SIG-M5 treated with dmso at 0.1 percent for 504 hours (cell line): ENCODE measurements around the gene NAA25.
"Not testable (repeated sequence)": the region's sequence is repeated elsewhere in the genome, so short reads cannot be mapped to it uniquely, and the experiment has no call there.

Experiments used
- DNase-seq: peaks from one replicate; lab custom pipeline; 2025; ENCODE audit not compliant: unreplicated experiment; lab: John Stamatoyannopoulos, UW

The NAA25 gene

DNA sequence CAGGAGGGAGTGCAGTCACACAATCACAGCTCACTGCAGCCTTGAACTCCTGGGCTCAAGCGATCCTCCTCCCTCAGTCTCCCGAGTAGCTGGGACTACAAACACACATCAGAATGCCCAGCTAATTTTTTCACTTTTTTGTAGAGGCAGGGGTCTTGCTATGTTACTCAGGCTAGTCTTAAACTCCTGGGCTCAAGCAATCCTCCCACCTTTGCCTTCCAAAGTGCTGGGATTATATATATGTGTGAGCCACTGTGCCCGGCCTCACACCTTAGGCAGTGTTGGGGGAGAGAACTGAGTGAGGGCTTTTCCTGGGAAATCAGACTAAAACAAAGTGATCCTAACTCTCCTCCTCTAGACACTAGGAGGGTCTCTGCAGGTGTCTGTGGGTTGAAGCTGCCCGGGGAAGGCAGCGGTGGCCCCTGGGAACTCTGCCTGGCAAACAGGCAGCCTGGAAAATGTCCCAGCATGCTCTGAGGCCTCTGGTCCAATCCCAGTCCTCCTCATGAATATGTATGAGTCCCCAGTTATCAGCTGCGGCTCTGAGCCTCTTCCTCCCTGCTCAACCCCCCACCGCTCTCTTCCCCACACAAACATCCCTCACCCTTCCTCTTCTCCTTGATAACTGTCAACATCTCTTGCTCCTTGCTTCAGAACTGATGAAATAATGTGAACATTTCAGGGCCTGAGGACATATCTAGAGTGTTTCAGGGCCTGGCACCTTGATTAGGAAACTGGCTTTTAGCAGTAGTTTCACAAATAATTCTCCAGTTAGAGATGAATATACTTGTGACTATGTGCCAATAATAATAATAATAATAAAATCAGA is 7.9 kb upstream of the NAA25 start:
- DNase-seq = peak; percentile 97

DNA sequence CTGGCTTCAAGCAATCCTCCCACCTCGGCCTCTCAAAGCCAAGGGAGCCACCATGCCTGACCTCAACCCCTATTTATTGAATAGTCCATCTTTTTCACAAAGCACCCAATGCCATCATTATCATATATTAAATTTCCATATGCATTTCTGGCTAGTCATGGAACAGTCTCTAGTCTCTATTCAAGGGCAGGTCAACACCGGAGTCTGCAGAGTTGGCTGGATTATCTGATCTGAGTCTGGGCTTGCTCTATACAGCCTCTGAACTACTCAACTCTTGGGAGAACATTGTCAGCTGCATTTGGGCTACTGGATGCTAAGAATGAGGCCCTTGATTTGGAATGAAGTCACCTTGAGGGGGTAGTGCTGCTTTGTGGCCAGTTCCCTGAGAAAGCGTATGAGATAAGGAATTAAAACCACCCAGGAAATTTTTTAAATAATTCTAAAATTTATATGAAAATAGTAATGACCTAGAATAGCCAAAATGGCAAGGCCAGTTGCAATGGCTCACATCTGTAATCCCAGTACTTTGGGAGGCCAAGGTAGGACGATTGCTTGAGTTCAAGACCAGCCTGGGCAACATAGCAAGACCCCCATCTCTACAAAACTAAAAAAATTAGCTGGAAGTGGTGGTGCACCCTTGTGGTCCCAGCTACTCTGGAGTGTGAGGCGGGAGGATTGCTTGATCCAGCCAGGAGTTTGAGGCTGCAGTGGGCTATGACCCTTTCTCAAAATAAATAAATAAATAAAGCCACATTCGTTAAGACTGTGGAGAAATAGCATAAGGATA is 6.9 kb upstream of the NAA25 start:
- no peak for DNase-seq

DNA sequence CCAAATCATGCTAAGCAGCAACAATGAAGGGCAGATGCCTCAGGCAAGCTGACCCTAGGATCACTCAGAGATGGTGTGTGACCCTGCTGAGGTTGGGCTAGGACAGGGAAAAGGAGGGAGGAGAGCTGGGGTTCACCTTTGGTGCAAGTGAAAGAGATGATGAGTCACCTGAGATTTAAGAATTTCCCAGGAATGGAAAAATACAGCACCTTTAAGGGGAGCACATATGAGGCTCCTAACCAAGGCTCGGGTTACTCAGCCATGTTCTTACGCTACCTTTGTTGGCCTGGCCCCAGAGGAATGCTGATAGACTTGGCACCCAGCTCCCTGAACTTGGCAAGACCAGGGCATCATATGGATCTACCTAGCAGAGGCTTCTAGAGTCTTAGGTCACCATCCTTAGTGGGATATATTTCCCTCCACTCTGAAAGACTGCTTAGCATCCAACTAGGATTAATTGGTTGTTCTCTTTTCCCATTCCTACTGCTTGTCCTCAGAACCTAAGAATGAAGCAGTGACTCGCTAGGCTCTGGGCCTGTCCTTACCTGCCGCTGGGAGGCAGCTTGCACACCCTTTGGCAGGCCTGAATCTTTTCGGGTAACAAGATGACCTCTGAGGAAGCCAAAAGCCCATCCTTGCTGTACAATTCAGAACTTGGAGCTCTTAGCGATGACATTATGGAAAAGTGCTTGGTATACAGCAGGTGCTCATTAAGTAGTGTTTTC is 4.0 kb upstream of the NAA25 start:
- peak; percentile 51 for DNase-seq

DNA sequence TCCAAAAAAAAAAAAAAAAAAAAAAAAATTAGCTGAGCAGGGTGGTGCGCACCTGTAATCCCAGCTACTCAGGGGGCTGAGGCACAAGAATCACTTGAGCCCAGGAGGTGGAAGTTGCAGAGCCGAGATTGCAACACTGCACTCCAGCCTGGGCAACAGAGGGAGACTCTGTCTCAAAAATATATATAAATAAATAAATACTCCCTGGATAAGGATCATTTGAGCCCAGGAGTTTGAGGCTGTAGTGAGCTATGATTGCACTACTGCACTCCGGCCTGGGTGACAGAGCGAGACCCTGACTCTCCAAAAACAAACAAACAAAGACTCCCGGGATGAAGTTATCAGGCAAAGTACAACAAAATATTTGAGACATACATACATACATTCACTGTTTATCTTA is 3.3 kb upstream of the NAA25 start:
- no peak for DNase-seq

DNA sequence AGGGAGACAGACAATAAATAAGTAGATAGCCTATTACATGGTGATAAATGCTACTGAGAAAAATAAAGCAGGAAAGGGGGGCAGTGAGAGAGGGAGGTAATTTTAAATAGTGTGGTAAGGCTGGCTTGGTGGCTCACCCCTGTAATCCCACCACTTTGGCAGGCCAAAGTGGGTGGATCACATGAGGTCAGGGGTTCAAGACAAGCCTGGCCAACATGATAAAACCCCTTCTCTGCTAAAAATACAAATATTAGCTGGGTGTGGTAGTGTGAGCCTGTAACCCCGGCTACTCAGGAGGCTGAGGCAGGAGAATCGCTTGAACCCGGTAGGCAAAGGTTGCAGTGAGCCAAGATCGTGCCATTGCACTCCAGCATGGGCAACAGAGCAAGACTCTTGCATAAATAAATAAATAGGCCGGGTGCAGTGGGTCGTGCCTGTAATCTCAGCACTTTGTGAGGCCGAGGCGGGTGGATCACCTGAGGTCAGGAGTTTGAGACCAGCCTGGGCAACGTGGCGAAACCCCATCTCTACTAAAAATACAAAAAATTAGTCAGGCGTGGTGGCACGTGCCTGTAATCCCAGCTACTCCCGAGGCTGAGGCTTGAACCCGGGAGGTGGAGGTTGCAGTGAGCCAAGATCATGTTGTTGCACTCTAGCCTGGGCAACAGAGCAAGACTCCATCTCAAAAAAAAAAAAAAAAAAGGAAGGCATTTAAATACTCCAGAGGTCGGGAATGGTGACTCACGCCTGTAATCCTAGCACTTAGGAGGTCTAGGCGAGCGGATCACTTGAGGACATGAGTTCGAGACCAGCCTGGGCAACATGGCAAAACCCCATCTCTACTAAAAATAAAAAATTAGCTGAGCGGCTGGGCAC is 2.4 kb upstream of the NAA25 start:
- DNase-seq = not testable (repeated sequence)

DNA sequence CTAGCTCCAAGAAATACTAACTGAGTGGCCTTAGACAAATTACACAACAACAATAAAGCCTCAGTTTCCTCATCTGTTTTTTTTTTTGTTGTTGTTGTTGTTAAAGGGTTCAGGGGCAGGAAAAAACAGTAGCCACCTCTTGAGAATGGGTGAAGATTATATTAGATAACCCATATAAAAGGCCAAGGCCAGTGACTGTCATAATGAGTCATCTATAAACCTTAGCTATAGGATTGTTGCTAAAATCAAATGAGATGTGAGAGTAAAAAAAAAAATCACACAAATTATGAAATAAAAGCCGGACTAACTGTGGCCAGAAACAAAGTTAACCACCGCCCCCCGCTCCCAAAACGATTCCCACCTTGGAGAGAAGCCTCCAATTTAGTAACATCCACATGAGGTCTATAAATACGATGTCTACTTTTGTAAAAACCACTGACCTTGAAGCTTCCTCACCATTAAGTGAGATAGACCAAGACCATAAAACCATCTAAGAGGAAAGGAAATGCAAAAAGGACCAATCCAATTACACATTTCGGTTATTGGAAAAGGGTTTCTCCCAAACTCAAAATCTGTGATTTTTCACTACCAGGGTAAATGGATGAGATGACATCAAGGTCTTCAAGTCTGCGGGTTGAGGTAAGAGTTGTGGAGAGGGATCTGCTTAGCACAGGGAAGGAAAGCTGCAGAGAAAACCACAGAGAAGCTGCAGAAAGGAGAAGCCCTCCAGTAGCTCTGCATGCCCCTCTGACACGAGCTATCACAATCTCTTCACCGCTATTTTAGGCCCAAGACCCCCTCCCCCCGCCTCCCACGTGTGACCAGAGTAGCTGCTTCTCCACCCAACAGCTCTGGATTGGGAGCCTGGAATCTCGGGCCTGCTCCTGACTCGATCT is 1.0 kb downstream of the NAA25 start:
- DNase-seq = peak; percentile 92

DNA sequence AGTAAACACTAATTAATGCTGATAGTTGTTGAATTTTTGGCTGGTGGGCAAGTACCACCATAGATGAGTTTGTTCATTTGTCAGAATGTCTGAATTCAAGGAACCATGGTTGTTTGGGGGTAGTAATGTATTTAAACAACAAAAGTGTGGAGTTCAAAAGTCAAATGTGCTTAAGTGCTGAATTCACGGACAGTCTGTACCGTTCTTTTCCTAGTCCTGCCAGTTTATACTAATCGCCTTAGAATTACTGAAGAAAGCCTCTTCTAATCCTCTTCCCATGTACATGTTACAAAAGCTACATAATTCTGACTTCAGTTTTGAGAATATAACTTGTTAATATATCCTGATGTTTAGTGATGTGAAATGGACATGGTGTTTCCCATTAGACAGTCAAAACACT is 2.7 kb downstream of the NAA25 start:
- DNase-seq = no peak

DNA sequence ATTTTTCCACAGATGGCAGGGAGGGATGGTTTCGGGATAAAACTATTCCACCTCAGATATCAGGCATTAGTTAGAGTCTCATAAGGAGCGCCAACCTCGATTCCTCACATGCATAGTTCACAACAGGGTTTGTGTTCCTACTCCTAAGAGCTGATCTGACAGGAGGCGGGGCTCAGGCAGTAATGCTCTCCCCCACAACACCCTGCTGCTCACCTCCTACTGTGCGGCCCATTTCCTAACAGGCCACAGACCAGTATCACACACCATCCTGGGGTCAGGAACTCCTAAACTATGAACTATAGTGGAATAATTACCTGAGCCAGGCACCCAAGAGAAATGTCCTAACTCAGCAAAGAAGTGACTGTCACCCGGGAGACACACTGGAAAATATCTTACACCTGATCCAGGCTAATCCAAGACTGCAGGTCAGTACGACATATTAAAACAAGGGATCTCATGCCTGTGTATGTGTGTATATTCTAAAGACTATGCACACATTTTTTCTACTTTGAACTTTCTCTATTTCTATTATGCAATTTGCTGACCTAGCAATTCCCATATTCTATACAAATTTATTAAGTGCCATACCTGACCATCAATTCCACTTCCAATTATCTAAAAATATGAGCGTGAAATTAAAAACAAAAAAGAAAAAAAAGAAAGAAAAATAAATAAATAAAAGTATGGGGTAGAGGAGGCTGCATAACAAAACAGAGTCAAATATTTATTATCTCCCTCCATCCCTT is 4.7 kb downstream of the NAA25 start:
- no peak for DNase-seq

DNA sequence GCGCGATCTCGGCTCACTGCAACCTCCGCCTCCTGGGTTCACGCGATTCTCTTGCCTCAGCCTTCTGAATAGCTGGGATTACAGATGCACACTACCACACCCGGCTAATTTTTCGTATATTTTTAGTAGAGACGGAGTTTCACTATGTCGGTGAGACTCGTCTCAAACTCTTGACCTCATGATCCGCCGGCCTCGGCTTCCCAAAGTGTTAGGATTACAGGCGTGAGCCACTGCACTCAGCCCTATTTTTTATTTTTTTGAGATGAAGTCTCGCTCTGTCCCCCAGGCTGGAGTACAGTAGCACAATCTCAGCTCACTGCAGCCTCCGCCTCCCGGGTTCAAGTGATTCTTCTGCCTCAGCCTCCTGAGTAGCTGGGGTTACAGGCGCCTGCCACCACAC is 5.8 kb downstream of the NAA25 start:
- not testable (repeated sequence) for DNase-seq

DNA sequence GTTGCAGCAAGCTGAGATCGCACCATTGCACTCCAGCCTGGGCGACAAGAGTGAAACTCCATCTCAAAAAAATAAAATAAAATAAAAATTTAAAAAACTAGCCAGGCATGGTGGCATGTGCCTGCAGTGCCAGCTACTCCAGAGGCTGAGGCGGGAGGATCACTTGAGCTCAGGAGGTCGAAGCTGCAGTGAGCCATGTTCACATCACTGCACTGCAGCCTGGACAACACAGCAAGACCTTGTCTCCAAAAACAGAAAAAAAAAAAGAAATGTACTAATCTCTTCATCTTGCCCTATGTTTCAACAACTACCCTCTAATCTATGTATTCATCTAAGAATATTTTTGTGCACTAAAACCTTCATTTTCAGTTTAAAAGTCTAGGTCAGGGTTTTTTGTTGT is 6.5 kb downstream of the NAA25 start:
- no peak for DNase-seq

DNA sequence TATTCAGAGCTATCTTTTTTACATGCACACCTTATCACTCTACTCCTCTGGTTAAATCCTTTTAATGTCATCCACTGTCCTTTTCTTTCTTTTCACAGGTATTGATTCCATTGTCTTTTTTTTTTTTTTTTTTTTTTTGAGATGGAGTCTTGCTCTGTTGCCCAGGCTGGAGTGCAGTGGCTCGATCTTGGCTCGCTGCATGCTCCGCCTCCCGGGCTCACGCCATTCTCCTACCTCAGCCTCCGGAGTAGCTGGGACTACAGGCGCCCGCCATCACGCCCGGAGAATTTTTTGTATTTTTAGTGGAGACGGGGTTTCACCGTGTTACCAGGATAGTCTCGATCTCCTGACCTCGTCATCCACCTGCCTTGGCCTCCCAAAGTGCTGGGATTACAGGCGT is 8.1 kb downstream of the NAA25 start:
- not testable (repeated sequence) for DNase-seq

DNA sequence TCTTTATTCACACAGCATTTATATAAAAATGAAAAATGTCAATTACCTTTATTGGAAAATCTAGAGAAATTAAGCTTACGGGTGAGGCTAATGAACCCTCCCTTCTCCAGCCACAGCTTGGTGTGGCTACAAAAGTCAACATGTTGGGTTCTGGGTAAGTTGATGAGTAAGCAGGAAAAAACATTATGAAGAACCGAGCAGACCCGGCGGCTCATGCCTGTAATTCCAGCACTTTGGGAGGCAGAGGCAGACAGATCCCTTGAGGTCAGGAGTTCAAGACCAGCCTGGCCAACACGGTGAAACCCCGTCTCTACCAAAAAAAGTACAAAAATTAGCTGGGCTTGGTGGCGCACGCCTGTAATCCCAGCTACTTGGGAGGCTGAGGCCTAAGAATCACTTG is 10.9 kb downstream of the NAA25 start:
- DNase-seq = no peak

DNA sequence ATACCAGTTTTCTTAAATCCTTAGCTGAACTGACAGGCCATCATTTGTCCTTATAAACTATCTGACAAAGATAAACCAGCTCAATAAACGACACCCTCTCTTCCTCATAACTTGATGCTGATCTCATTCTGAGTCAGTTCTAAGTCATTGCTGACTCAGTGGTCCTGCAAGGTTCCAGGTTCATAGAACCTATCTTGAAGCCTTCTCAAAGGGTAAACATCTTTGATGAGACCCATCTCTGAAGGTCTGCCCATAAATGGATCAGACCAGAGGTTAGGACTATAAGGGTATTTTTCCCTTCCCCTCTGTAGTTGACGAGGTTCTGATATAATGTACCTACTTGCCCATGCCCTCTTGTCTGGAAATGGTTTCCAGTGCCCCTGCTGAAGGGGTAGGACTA is 11.9 kb downstream of the NAA25 start:
- DNase-seq = peak; percentile 16

DNA sequence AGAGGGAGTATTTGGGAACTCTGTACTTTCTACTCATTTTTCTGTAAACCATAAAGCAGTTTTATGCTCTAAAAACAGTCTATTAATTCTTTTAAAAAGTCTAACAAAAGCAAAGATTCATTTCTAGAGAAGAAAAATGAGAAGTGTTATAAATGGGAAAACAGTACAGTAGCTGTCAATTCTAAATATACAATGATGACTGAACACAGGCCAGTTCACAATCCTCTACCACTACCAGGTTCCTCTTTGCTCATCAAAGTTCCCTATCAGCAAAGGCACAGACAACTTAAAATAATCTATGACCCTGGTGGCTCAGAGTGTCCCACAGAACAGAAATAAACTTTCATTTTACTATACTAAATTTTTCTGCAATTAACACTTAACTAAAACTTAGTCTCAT is 12.5 kb downstream of the NAA25 start:
- DNase-seq = peak; percentile 65

DNA sequence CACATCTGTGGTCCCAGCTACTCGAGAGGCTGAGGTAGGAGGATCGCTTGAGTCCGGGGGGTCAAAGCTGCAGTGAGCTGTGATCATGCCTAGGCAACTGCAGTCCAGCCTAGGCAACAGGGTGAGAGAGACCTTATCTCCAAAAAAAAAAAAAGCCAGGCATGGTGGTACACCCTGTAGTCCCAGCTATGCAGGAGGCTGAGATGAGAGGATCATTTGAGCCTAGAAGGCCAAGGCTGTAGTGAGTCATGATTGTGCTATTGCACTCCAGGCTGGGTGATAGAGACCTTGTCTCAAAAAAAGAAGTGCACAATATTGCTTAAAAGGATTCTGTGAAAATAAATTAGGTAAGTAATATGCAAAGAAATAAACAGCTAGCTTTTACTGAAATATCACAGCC is 17.0 kb downstream of the NAA25 start:
- no peak for DNase-seq

DNA sequence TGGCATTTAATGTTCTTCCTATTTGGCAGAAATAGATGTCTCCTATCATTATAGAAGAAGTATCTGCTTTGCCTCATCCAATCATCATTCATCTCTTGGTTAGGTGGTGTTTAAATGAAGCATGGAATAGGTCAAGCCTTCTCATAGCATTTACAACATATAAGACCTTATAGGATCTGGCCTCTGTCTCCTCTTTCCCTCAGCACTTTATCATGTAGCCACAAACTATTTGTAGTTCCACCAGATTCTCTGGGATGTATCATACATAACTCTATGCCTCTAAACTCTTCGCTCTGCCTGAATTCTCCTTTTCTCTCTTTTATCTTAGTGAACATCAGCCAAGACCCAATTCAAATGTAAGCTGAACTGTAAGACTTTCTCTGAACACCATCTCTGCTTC is 20.7 kb downstream of the NAA25 start:
- no peak for DNase-seq

DNA sequence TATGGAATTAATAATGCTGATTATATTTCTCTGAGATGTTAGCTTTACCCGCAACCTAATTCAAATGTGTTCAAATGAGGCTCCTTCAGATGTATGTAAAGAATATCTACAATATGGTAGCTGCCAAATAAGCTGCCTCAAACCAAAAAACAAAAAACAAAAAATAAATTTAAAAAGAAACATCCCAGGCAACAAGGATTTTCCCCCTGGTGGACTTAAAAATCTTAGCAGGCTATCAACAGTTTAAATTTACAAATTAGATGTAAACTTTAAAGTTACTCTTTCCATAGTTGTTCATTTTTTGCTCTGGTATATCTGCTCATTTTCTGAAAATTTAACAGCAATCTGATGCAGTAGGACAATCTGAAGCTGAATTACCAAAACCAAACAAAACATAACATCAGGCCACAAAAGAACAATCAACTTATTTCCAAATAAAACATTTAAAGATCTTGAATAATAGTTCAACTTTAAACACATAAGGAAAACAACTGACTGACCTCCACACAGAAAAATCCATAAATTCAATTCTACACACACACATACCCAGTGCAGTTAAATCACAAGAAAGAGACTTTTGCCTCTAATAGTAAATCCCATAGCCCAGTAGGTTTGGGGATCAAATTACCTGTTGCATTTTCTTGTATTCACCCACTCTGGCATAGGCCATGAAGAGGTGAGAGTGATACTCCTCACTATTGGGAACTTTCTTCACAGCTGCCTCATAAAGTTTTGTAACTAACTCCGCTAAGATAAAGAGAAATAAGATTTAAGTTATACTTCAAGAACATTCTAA is 21.3 kb downstream of the NAA25 start:
- DNase-seq = no peak

DNA sequence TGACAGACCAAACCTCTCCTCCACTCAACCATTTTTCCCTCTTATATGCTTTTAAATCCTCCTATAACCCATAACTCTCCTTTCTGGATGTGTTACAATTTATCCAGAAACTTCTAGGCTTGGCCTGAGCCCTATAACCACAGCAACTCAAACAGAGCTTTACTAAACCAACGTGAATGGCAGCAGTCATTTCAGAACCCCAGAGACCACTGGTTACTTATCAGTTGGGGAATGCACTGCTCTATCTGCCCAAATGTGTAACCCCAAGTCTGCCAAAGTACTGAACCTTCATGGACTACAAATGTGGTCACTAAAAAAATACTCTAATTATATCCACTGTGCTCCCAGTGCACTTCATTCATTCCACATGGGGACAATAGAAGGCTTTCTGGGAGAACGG is 42.0 kb downstream of the NAA25 start:
- DNase-seq = no peak
